Smooth muscle cell of the brain vasculature (primary cell): Measurements from ENCODE around the gene UNC5C.
"Not testable (repeated sequence)": the region's sequence is repeated elsewhere in the genome, so short reads cannot be mapped to it uniquely, and the experiment has no call there.

Experiments used
- DNase-seq: peaks from one replicate; pipeline ENCODE4 v3.0.0-alpha.2; 2012; ENCODE audit warnings: low read depth, low spot score

UNC5C gene

GRCh38 chr4:95181996-95182306 is 366.8 kb downstream of the UNC5C start:
- no peak for DNase-seq

- DNase-seq, result peak; percentile 61
Measured at GRCh38 chr4:95181243-95181995, 367.4 kb downstream of the UNC5C start.

GRCh38 chr4:95180531-95181242 is 368.1 kb downstream of the UNC5C start:
- no peak for DNase-seq

GRCh38 chr4:95178938-95179337 is 369.8 kb downstream of the UNC5C start:
- DNase-seq, result no peak

- DNase-seq, result not testable (repeated sequence)
Measured at GRCh38 chr4:95171377-95171776, 377.4 kb downstream of the UNC5C start.

- no peak for DNase-seq
Measured at GRCh38 chr4:95170176-95170575, 378.6 kb downstream of the UNC5C start.

- DNase-seq, result no peak
Measured at GRCh38 chr4:95167805-95168204, 381.0 kb downstream of the UNC5C start.

GRCh38 chr4:95165926-95166524 is 382.7 kb downstream of the UNC5C start:
- peak; percentile 36 for DNase-seq

GRCh38 chr4:95162867-95163266 is 385.9 kb downstream of the UNC5C start:
- DNase-seq, result no peak

- no peak for DNase-seq
Measured at GRCh38 chr4:95161781-95162469, 386.8 kb downstream of the UNC5C start.

- DNase-seq, result no peak
Measured at GRCh38 chr4:95159384-95159783, 389.4 kb downstream of the UNC5C start.

- no peak for DNase-seq
Measured at GRCh38 chr4:95158626-95159025, 390.1 kb downstream of the UNC5C start.

- no peak for DNase-seq
Measured at GRCh38 chr4:95158045-95158444, 390.7 kb downstream of the UNC5C start.

- DNase-seq, result no peak
Measured at GRCh38 chr4:95157596-95157995, 391.2 kb downstream of the UNC5C start.

- no peak for DNase-seq
Measured at GRCh38 chr4:95156452-95156765, 392.4 kb downstream of the UNC5C start.

- peak; percentile 29 for DNase-seq
Measured at GRCh38 chr4:95155759-95156451, 392.9 kb downstream of the UNC5C start.

GRCh38 chr4:95153182-95153581 is 395.6 kb downstream of the UNC5C start:
- DNase-seq, result no peak

- DNase-seq, result no peak
Measured at GRCh38 chr4:95151255-95151654, 397.5 kb downstream of the UNC5C start.

GRCh38 chr4:95142932-95143331 is 405.8 kb downstream of the UNC5C start:
- DNase-seq, result no peak

GRCh38 chr4:95141361-95141760 is 407.4 kb downstream of the UNC5C start:
- DNase-seq, result no peak

GRCh38 chr4:95139424-95139823 is 409.3 kb downstream of the UNC5C start:
- DNase-seq, result not testable (repeated sequence)

GRCh38 chr4:95134016-95134415 is 414.8 kb downstream of the UNC5C start:
- DNase-seq, result not testable (repeated sequence)
